Thymus (tissue), 11 donors: ENCODE data around the gene HCRTR1. TPM values are rescaled to one million over a fixed set of nuclear protein-coding genes. Genes with fewer than 3 reads are reported as not detected.

Experiments
- DNase-seq, 9 donors: peaks; one replicate each; pipeline ENCODE4 v3.0.0-alpha.2; 2013; ENCODE audit warnings: low spot score in 9 of 9, low read depth in 6 of 9, missing footprints in 1 of 9
- H3K27ac ChIP-seq, 2 donors: one replicate each; pipeline ENCODE4 v1.5.1; 2013; ENCODE audit warnings: control low read depth in 1 of 2, low read depth in 1 of 2, low read length in 1 of 2, mild to moderate bottlenecking in 1 of 2, moderate library complexity in 1 of 2
- H3K27me3 ChIP-seq, 2 donors: one replicate each; pipeline ENCODE4 v1.5.1; 2013; ENCODE audit warnings: low read length in 1 of 2; ENCODE audit not compliant: control insufficient read depth in 2 of 2, insufficient read depth in 1 of 2
- H3K36me3 ChIP-seq, 2 donors: one replicate each; pipeline ENCODE4 v1.5.1; 2013; ENCODE audit warnings: low read length in 1 of 2, mild to moderate bottlenecking in 1 of 2, moderate library complexity in 1 of 2; ENCODE audit not compliant: control insufficient read depth in 2 of 2, insufficient read depth in 2 of 2
- H3K4me1 ChIP-seq, 2 donors: one replicate each; pipeline ENCODE4 v1.5.1; 2013; ENCODE audit warnings: low read length in 2 of 2; ENCODE audit not compliant: control insufficient read depth in 2 of 2, insufficient read depth in 2 of 2
- H3K4me3 ChIP-seq, 2 donors: one replicate each; pipeline ENCODE4 v1.5.1; 2013; ENCODE audit warnings: low read length in 2 of 2, control low read depth in 1 of 2, mild to moderate bottlenecking in 1 of 2
- H3K9me3 ChIP-seq, 2 donors: one replicate each; pipeline ENCODE4 v1.5.1; 2013; ENCODE audit warnings: low read length in 1 of 2, mild to moderate bottlenecking in 1 of 2; ENCODE audit not compliant: control insufficient read depth in 2 of 2, insufficient read depth in 1 of 2
- WGBS: extraction: QIAGEN DNeasy Blood & Tissue Kit; methylation state at CpG from one replicate; pipeline ENCODE4 v1.1.7; 2013; 5-methylcytosine and 5-hydroxymethylcytosine counted together
- polyA plus RNA-seq: library from polyadenylated mRNA; stranded (reverse); fragments of 200-250 nt; gene quantifications from one replicate; pipeline ENCODE4 v1.2.3, GENCODE V29; 2013
- total RNA-seq: library from RNA; stranded (reverse); fragments of 120-200 nt; gene quantifications from one replicate; pipeline ENCODE4 v1.2.4, GENCODE V29; 2013
- donor health status: healthy.

HCRTR1 gene
- total and polyA plus RNA-seq, 2 donors: 0.02 TPM; not detected in 1

DNA sequence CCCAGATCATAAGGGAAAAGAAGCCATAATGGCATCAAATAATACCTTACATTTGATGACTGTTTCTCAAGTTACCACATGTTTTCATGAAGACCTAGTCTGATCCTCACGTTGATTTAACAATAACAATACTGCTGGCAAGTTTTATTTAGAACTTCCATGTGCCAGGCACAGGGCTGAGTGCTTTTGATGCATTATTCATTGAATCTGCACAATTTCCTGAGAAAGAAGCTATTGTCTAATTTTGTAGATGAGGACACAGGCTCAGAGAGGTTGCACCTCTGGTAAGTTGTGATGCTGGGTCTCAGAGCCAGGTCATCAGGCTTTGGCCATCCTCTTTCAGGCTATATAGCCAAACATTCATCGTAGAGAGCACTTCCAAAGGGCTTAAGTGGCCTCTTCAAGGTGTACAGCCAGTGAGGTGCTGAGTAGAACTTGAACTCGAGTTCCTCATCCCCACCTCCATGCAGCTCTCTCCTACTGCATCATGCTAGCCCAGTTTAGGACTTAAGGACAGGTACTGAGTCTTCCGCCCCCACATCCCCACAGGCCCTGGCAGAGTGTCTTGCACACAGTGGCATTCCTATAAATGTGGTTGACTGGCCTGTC, 35.5 kb downstream of the HCRTR1 start:
- H3K9me3 ChIP-seq: no peaks in the 10 kb centered on the region
- peaks cover 0 to 9% of the 10 kb centered on the region in 2 donors for H3K27me3 ChIP-seq
- peaks cover 0 to 20% of the 10 kb centered on the region in 2 donors for H3K4me1 ChIP-seq
- DNase-seq: no peak
- H3K36me3 ChIP-seq: no peaks in the 10 kb centered on the region
- no peak overlapping the region for H3K4me3 ChIP-seq
- no peak overlapping the region for H3K27ac ChIP-seq
- 91% methylated on average over 4 of the region's 4 CpGs for WGBS

DNA sequence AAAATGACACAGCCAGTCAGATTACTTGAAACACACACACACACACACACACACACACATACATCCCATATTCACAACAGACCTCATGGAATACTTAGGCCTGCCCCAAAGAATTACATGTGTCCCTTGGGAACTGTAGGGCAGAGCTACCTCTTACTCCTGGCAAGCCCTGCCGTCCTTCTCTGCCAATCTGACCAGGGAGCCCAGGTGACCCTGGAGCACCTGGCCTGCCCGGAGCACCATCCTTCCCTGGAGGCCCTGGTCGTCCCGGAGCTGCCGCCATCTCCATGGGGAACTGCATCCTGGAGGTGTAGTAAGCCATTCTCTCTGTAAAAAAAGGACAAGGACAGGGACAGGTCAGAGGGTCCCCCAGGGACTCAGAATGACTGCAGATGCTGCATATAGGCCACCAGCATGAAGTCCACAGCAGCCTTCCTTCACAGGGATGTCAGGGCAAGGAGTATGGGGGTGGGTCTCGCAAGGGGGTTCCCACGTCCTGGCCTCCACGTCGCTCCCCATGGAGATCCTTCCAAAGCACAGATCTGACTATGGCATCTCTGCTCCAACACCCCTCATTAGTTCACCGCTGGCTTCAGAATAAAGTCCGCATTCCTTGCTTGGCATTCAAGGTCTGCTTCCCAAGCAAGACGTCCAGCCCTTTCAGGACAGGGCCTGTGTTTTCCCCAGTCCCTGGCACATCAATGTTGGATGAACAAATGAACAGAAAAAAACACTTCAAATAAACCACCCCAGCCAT, 36.4 kb downstream of the HCRTR1 start:
- peaks cover 0 to 17% of the 10 kb centered on the region in 2 donors for H3K4me1 ChIP-seq
- H3K27me3 ChIP-seq: peaks cover 0 to 9% of the 10 kb centered on the region in 2 donors
- DNase-seq: no peak
- H3K36me3 ChIP-seq: no peaks in the 10 kb centered on the region
- no peak overlapping the region for H3K27ac ChIP-seq
- H3K4me3 ChIP-seq: no peak overlapping the region
- 96% methylated on average over 12 of the region's 12 CpGs for WGBS
- no peaks in the 10 kb centered on the region for H3K9me3 ChIP-seq

DNA sequence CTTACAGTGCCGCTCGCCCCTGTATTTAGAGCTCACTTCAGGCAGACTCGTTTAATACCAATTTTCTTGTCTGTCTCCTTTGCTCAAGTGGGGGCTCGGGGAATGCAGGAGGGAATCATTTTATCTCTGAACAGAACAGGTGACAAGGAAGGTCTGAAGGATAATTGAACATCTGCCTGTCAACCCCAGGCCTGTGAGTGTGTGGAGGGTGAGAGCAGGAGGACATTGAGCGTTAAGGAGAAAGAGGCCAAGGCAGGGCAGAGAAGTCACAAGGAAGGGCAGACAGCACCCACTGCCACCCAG, 36.9 kb downstream of the HCRTR1 start:
- Histone ChIP-seq H3K4me1 (peaks cover 0 to 17% of the 10 kb centered on the region in 2 donors), H3K27ac (no peak overlapping the region), H3K4me3 (no peak overlapping the region), H3K9me3 (no peaks in the 10 kb centered on the region), H3K36me3 (no peaks in the 10 kb centered on the region), H3K27me3 (peaks cover 0 to 9% of the 10 kb centered on the region in 2 donors)
- WGBS: 94% methylated on average over 5 of the region's 5 CpGs
- no peak for DNase-seq

DNA sequence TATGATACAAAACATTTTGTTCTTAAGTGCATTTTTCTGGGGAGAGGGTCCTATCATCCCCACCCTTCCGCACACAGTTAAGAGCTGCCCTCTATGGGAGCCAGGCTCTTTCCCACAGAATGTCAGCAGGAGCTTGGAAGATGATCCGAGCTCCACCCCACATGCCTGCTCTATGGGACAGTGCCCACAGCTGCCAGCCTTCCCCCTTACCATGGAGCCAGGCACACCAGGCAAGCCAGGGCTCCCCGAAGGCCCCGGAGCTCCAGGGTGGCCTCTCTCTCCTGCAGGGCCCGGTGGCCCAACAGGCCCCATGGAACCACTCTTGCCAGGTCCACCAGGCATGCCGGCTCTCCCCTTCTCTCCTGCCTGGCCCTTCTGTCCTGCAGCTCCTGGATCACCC, 37.6 kb downstream of the HCRTR1 start:
- 98% methylated on average over 6 of the region's 6 CpGs for WGBS
- Histone ChIP-seq H3K9me3 (no peaks in the 10 kb centered on the region), H3K27me3 (peaks cover 0 to 9% of the 10 kb centered on the region in 2 donors), H3K4me3 (no peak overlapping the region), H3K27ac (no peak overlapping the region), H3K4me1 (peaks cover 0 to 12% of the 10 kb centered on the region in 2 donors), H3K36me3 (no peaks in the 10 kb centered on the region)
- DNase-seq: no peak

DNA sequence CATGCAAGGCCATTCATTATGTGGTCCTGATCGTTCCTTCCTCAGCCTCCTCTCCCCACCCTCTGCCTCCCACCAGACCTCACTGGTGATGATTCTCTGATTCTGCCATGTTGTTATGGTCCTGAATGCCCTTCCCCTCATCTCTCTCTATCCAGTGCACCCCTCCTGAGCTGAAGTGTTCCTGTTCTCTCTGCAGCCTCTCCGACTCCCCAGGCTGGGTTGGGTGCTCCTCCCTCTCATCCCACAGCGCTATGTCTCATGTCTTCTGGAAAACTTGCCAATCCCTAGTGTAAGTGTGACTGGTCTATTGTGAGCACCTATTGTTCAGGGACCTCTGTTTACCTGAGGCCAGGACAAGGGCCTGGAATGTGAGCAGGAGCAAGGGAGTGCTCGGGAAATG, 38.3 kb downstream of the HCRTR1 start:
- Histone ChIP-seq H3K36me3 (no peaks in the 10 kb centered on the region), H3K9me3 (no peaks in the 10 kb centered on the region), H3K4me3 (no peak overlapping the region), H3K27me3 (peaks cover 0 to 10% of the 10 kb centered on the region in 2 donors), H3K27ac (no peak overlapping the region), H3K4me1 (peaks cover 0 to 7% of the 10 kb centered on the region in 2 donors)
- DNase-seq: no peak
- 96% methylated on average over 4 of the region's 4 CpGs for WGBS

DNA sequence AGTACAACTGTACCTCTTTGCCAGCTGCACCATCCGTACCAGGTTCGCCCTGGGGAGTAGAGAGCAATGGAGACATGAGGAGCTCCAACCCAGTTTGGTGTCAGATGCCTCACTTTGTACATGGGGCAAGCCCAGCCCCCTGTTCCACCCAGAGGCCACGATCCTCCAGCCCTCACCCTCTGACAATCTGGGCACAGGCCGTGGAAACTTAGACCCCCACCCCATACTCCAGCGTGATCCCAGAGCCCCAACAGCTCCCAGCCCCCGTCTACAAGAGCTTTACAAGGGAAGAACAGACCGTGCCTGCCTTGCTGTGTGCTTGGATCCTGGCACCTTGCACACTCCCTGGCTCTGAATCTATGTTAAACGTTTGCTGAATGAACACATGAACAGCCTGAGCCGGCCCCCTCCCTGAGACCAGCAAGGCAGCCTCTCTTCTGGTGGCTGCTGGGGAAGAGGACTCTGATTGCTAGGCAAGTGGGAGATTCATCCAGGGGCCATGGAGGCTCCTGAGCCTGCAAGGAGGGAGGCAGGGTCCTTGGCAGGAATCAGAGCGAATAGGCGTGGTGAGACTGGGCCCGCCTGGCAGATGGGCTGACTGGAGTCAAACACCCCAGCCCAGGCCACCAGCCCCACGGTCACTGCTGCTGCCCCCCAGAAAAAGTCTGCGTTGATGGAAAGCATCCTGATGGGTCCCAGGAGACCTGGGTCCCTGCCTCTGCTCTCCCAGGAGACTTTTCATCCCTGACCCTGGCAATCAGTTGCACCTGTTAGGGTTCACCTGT, 39.7 kb downstream of the HCRTR1 start:
- peaks cover 0 to 11% of the 10 kb centered on the region in 2 donors for H3K27me3 ChIP-seq
- no peaks in the 10 kb centered on the region for H3K36me3 ChIP-seq
- peaks cover 0 to under 1% of the 10 kb centered on the region in 2 donors for H3K4me1 ChIP-seq
- no peak overlapping the region for H3K4me3 ChIP-seq
- DNase-seq: no peak
- WGBS: 94% methylated on average over 14 of the region's 14 CpGs
- no peak overlapping the region for H3K27ac ChIP-seq
- H3K9me3 ChIP-seq: no peaks in the 10 kb centered on the region

DNA sequence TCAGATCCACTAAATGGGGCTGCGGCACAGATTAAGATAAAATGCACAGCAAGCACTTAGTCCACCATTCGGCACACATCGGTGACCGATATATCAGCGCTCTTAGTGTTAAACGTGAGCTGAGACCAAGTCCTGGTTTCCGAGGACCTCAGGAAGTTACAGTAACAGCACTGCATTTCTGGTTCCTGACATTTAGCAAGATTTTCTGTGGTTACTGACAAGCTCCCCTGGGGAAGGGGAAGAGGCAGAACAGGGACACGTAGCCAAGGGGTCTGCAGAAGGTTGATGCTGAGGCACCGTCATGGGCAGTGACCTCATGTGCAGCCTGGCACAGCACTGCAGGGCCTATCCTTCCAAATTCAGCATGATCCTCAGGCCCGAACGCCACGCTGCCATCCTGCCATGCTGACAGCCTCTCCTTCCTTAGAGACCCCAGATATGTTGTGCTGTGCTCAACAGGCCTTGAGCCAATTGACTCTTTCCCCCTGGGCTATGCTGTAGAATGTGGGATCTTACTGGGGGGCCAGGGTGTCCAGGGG, 40.6 kb downstream of the HCRTR1 start:
- Histone ChIP-seq H3K27me3 (peaks cover 0 to 13% of the 10 kb centered on the region in 2 donors), H3K4me3 (no peak overlapping the region), H3K4me1 (no peaks in the 10 kb centered on the region), H3K36me3 (no peaks in the 10 kb centered on the region), H3K9me3 (no peaks in the 10 kb centered on the region), H3K27ac (no peak overlapping the region)
- WGBS: 91% methylated on average over 12 of the region's 12 CpGs
- DNase-seq: no peak

DNA sequence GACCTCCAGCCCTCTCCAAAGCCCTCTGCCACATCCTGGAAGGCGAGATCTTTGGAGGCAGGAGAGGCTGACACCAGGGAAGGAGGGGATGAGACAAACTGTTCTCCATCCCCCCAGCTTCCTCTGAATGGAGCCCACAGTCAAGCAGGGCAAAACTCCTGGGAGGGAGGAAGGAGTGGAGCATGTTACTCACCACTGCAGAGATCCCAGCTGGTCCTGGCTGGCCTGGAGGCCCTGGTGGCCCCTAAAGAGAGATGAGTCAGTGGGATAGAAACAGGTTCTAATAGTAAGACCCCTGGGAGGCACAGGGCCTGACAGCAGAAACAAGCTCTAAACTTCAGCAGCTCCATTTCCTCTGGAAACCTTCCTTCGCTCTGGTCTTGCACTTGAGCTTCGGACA, 41.2 kb downstream of the HCRTR1 start:
- H3K36me3 ChIP-seq: no peaks in the 10 kb centered on the region
- no peak overlapping the region for H3K27ac ChIP-seq
- H3K4me1 ChIP-seq: no peaks in the 10 kb centered on the region
- no peaks in the 10 kb centered on the region for H3K9me3 ChIP-seq
- peaks cover 0 to 13% of the 10 kb centered on the region in 2 donors for H3K27me3 ChIP-seq
- no peak for DNase-seq
- 89% methylated on average over 3 of the region's 3 CpGs for WGBS
- H3K4me3 ChIP-seq: no peak overlapping the region

DNA sequence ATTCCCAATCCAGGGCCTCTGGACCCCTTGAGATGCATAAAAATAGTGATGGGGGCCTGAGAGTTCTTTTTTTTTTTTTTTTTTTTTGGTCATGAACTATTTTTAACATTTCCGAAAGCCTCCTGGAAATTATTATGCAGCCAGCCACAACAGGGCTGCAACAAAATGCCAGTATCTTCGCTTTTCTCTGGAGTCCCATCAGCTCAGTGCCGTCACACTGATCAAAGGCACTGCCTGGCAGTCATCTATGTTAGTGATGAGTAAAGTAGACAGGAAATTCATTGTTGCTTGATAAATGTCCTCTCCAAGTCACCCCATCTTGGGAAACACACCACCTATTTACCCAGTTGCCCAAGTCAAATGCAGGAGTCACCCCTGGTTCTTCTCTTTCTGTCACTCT, 42.4 kb downstream of the HCRTR1 start:
- Histone ChIP-seq H3K36me3 (no peaks in the 10 kb centered on the region), H3K4me3 (no peak overlapping the region), H3K4me1 (no peaks in the 10 kb centered on the region), H3K27me3 (peaks cover 0 to 13% of the 10 kb centered on the region in 2 donors), H3K9me3 (no peaks in the 10 kb centered on the region), H3K27ac (no peak overlapping the region)
- 95% methylated on average over 3 of the region's 3 CpGs for WGBS
- no peak for DNase-seq
